ENCODE results near the gene LTBP2. TPM values are rescaled to one million over a fixed set of nuclear protein-coding genes. Genes with fewer than 3 reads are reported as not detected.
A peak's percentile ranks its signal among the peaks of the same experiment; 100 is the strongest.

The LTBP2 gene
- total and polyA plus RNA-seq, 5 experiments from 2014 or later: 0.06 to 0.65 (median 0.55) TPM

DNA sequence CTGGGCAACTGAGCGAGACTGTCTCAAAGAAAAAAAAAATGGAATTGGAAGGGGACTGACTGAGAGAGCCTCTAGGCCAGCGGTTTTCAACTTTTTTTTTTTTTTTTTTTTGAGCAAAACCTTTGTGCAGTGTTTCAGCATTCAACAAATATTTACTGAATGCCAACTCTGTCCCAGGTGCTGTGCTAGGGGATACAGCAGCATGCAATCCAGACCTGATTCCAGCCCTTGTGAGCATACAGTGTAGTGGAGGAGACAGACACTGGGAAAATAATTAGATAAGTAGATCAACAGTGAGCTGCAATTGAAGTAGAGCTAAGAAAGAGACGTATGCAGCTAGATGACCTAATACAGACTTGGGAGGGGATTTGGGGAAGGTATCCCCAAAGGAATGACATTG, 23.8 kb upstream of the LTBP2 start:
- Mint-ChIP-seq H3K4me1 (peaks cover 0 to 3% (median 0%) of the 10 kb centered on the region in 4 donors), H3K9me3 (no peaks in the 10 kb centered on the region), H3K36me3 (no peaks in the 10 kb centered on the region), H3K27me3 (peaks cover 0 to 7% (median 2%) of the 10 kb centered on the region in 5 donors), H3K4me3 (no peak overlapping the region), H3K27ac (peak overlapping the region in 1 of 10 donors; percentile 19)
- ATAC-seq (no peak), DNase-seq (no peak)
- POLR2A ChIA-PET: interaction anchor here (0.7 kb wide), 1 partner anchor 61 kb away, joined by 3 read pairs; no protein-coding TSS in a partner anchor

DNA sequence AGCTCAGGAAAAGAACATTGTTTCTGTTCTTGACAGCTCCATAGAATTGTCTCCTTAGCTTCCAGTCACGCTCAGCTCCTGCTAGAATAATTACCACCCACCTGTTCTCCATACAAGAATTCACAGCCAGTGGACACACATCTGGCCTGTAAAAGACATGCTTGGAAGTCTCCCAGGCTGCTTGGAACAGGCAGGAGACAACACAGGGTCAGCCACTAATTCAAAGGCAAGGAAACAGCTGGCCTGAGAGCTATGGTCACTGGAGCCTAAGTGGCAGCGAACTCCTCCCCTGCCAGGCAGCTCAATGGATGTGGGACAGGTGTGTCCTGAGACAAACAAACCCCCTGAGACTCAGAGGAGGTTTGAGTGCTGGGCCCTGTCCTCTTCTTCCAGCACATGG, 22.9 kb upstream of the LTBP2 start:
- Mint-ChIP-seq H3K36me3 (no peaks in the 10 kb centered on the region), H3K4me1 (peaks cover 0 to 3% (median 0%) of the 10 kb centered on the region in 4 donors), H3K27ac (no peak overlapping the region), H3K9me3 (no peaks in the 10 kb centered on the region), H3K4me3 (no peak overlapping the region), H3K27me3 (peaks cover 0 to 7% (median 2%) of the 10 kb centered on the region in 5 donors)
- no peak for DNase-seq
- POLR2A ChIA-PET: interaction anchor here (1.4 kb wide), 1 partner anchor 17 kb away, joined by 3 read pairs; no protein-coding TSS in a partner anchor
- no peak for ATAC-seq

DNA sequence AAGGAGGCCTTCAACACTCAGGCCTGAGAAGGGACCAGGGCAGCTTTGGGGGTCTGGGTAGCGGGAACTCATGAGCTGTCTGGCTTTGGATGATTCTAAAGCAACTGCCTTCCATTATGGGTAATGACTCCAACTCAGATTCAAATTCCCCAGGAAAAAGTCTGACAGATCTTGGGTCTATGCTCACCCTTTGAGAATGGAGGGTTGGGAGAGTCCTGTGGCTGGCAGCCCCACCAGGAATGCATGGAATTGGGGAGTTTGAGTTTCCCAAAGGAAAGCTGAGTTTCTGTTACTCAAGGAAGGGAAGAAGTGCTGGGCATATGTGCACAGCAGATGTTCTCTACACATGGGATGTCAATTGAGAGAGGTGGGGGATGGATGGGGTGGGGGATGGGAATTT, 22.4 kb upstream of the LTBP2 start:
- ATAC-seq (no peak), DNase-seq (no peak)
- Mint-ChIP-seq H3K9me3 (no peaks in the 10 kb centered on the region), H3K4me3 (no peak overlapping the region), H3K27ac (peak overlapping the region in 1 of 10 donors; percentile 2), H3K36me3 (no peaks in the 10 kb centered on the region), H3K27me3 (peaks cover 0 to 7% (median 2%) of the 10 kb centered on the region in 5 donors), H3K4me1 (peaks cover 0 to 3% (median 0%) of the 10 kb centered on the region in 4 donors)
- POLR2A ChIA-PET: interaction anchor here (1.4 kb wide), 1 partner anchor 17 kb away, joined by 3 read pairs; no protein-coding TSS in a partner anchor

DNA sequence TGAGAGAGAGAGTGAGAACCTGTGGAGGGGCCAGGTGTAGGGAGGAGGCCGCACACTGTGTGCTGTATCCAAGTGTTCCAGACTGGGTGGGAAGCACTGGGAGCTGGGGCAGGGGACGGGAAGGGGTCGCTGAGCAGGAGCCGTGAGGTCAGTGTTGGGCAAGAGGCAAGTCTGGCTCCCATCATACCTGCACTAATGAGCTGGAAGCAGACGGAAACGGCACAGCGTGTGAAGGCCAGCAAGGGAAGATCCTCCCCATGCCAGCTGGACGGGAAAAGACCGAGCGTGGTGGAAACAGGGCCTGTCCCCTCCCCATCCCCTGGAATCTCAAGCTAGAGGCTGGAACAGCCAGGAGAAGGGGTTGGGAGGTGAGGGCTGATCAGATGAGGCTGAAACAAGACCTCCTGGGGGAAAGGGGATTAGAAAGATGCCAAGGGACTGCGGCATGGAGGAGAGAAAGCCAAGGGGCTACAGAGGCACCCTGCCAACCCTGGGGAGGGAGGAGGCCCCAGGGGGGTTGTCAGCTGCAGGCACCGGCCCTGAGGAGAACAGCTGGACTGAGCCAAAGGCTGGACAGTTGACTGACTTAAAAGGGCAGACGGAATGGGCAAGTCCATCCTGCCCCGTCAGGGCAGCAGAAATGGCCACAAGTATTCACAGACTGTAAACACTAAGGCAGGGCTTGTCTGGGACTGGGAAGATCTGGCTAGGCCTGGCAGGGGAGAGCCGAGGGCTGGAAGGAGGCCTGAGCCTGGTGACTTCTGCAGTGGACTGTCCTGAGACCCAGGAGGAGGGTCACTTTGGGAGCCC, 19.0 kb upstream of the LTBP2 start:
- DNase-seq (no peak), ATAC-seq (no peak)
- Mint-ChIP-seq H3K4me3 (no peak overlapping the region), H3K4me1 (peaks cover 0 to 6% (median 0%) of the 10 kb centered on the region in 4 donors), H3K9me3 (no peaks in the 10 kb centered on the region), H3K36me3 (no peaks in the 10 kb centered on the region), H3K27me3 (peaks cover 0 to 2% (median 0%) of the 10 kb centered on the region in 5 donors), H3K27ac (peak overlapping the region in 1 of 10 donors; percentile 53)
- POLR2A ChIA-PET: no interaction called here

DNA sequence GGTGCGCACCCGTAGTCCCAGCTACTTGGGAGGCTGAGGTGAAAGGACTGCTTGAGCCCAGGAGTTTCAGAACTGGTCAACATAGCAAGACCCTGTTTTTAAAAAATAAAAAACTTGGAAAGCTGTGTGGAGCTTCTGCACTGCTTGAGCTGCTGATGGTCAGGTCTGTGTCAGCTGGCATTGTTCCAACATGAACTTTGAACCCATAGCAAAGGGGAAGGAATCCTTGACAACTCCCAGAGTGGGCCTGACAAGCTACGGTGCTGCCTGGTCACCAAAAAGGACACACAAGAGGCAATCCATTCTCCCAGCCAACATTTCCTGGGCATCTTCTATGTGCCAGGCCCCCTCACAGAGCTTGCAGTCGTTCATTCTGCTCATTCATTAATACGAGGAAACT, 16.4 kb upstream of the LTBP2 start:
- no peaks in the 10 kb centered on the region for H3K9me3 Mint-ChIP-seq
- H3K4me3 Mint-ChIP-seq: no peak overlapping the region
- H3K4me1 Mint-ChIP-seq: peaks cover 0 to 6% (median 2%) of the 10 kb centered on the region in 4 donors
- H3K27me3 Mint-ChIP-seq: no peaks in the 10 kb centered on the region
- ATAC-seq (no peak), DNase-seq (no peak)
- H3K36me3 Mint-ChIP-seq: no peaks in the 10 kb centered on the region
- POLR2A ChIA-PET: interaction anchor here (1.2 to 1.3 kb wide), 2 partner anchors 9 to 15 kb away, joined by 4 to 6 read pairs; no protein-coding TSS in a partner anchor
- peak overlapping the region in 2 of 10 donors; percentile 19 to 57 for H3K27ac Mint-ChIP-seq

DNA sequence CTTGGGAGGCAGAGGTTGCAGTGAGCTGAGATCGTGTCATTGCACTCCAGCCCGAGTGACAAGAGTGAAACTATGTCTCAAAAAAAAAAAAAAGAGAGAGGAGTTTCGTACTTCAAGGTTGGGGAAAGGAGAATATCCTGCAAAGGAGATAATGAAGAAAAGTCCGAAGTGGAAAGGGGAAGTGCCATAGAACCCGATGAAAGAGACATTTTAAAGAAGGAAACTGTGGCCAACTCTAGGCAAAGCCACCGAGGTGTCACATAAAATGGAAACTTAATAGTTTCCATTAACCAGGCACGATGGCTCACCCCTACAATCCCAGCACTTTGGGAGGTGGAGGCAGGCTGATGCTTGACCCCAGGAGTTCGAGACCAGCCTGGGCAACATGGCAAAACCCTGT, 15.0 kb upstream of the LTBP2 start:
- no peak for ATAC-seq
- Mint-ChIP-seq H3K27ac (no peak overlapping the region), H3K27me3 (no peaks in the 10 kb centered on the region), H3K4me1 (peaks cover 0 to 6% (median 2%) of the 10 kb centered on the region in 4 donors), H3K9me3 (no peaks in the 10 kb centered on the region), H3K36me3 (no peaks in the 10 kb centered on the region), H3K4me3 (no peak overlapping the region)
- POLR2A ChIA-PET: interaction anchor here (0.6 kb wide), 1 partner anchor 95 kb away, joined by 3 read pairs; no protein-coding TSS in a partner anchor
- DNase-seq: no peak

DNA sequence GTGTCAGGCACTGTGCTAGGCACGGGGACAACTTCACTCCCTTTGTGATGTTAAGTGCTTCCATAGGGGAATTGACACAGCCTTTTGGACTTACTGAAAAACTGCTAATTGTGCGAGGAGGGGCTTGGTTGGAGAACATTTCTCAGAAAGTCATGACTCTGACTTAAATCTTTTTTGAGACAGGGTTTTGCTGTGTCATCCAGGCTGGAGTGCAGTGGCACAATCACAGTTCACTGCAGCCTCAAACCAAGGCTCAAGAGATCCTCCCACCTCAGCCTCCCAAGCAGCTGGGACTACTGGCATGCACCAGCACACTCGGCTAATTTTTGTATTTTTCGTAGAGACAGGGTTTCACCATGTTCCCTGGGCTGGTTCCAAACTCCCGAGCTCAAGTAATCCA, 10.2 kb upstream of the LTBP2 start:
- H3K27me3 Mint-ChIP-seq: no peaks in the 10 kb centered on the region
- H3K9me3 Mint-ChIP-seq: no peaks in the 10 kb centered on the region
- POLR2A ChIA-PET: interaction anchor here (1.8 kb wide), 1 partner anchor 9 kb away, joined by 4 read pairs; no protein-coding TSS in a partner anchor
- H3K4me1 Mint-ChIP-seq: peaks cover 33 to 47% (median 38%) of the 10 kb centered on the region in 4 donors
- no peak overlapping the region for H3K4me3 Mint-ChIP-seq
- ATAC-seq (no peak), DNase-seq (no peak)
- H3K36me3 Mint-ChIP-seq: no peaks in the 10 kb centered on the region
- no peak overlapping the region for H3K27ac Mint-ChIP-seq

DNA sequence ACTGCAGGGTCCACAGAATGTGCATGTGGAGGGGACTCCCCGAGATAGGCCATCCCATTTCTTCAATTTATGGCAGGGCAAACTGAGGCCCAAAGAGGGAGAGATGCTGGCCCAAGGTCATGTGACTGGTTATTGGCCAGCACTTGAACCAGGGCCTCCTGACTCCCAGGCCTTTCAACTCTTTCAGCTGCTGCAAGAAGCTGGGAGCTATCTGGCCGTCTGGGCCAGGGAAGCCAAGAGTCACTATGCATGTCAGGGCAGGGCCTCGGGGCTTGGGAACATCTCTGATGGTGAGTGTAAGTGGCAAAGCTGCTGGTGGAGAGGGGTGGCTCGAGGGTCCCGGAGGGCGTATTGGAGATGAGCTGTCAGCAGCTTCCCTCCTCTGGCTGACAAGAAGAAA, 9.5 kb upstream of the LTBP2 start:
- Mint-ChIP-seq H3K27me3 (no peaks in the 10 kb centered on the region), H3K4me1 (peaks cover 33 to 47% (median 39%) of the 10 kb centered on the region in 4 donors), H3K4me3 (no peak overlapping the region), H3K9me3 (no peaks in the 10 kb centered on the region), H3K27ac (peak overlapping the region in 4 of 10 donors; percentile 1 to 98 (median 50)), H3K36me3 (no peaks in the 10 kb centered on the region)
- ATAC-seq: no peak
- no peak for DNase-seq
- POLR2A ChIA-PET: no interaction called here

DNA sequence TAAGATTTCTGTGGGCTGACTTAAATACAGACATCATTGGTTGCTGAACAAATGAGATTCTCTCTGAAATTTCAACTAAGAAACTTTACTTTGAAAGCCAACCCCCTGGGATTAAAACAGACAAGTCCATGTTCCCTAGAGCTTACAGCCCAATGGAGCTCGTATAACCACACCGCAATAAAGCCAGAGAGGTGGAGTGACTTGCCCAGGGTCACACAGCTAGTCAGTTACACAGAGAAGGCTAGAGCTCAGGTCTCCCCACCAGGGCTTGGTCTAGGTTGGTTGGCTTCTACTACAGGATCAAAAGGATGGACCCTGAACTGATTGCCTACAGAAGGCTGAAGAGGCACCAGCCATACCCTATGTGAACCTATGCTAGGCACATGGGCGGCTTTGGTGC, 8.9 kb upstream of the LTBP2 start:
- no peaks in the 10 kb centered on the region for H3K9me3 Mint-ChIP-seq
- H3K27me3 Mint-ChIP-seq: no peaks in the 10 kb centered on the region
- no peaks in the 10 kb centered on the region for H3K36me3 Mint-ChIP-seq
- ATAC-seq: no peak
- DNase-seq: no peak
- POLR2A ChIA-PET: no interaction called here
- peak overlapping the region in 5 of 10 donors; percentile 74 to 98 (median 78) for H3K27ac Mint-ChIP-seq
- peak overlapping the region in 1 of 10 donors; percentile 67 for H3K4me3 Mint-ChIP-seq
- H3K4me1 Mint-ChIP-seq: peaks cover 35 to 54% (median 44%) of the 10 kb centered on the region in 4 donors

DNA sequence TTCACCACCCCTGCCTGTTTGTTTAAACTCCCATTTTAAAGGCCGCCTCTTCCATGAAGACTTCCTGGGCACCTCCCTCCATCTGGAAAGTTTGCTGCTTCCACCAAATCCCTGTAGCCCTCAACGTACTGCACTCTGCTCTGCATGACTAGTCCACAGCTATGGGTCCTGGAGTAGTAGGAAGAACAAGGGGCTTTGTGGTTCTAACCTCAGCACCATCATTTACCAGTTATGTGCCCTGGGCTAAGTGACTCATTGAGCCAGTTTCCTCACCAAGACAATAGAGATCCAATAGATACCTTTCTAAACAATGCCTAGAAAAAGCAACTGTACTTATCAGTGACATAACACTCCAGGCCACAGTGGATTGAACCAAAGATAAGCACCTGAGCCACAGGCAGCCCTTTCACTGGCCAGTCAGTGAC, 8.5 kb upstream of the LTBP2 start:
- Mint-ChIP-seq H3K9me3 (no peaks in the 10 kb centered on the region), H3K27me3 (no peaks in the 10 kb centered on the region), H3K36me3 (no peaks in the 10 kb centered on the region), H3K4me1 (peaks cover 35 to 58% (median 48%) of the 10 kb centered on the region in 4 donors), H3K27ac (peak overlapping the region in 8 of 10 donors; percentile 74 to 98 (median 80)), H3K4me3 (peak overlapping the region in 7 of 10 donors; percentile 4 to 82 (median 61))
- POLR2A ChIA-PET: no interaction called here
- peak in 1 of 10 donors; percentile 8 for DNase-seq
- ATAC-seq: no peak

DNA sequence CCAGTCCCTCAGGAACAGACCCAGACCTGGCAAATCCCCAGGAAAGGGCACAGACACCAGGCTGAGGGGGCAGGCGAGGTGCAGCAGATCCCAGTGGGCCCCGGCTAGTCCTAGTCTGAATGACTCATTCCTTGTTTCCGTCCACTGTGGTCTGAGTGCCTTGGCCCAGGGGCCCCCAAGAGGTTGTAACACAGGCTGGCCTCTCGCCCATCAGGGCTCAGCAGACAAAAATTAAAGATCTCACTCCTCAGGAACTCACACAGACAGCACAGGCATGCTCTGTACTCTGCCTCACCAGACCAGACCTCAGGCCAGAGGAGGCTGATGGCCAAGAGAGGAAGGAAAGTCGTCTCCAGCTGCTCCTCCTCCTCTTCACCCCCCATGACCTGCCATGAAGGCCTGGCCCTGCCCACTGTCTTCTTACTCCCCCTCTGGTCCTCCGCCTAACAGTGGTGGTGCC, 7.7 kb upstream of the LTBP2 start:
- ATAC-seq (no peak), DNase-seq (no peak)
- peak overlapping the region in 6 of 10 donors; percentile 34 to 82 (median 64) for H3K4me3 Mint-ChIP-seq
- POLR2A ChIA-PET: interaction anchor here (0.6 to 1.5 kb wide), 3 partner anchors 9 to 47 kb away, joined by 3 to 6 read pairs (median 3); no protein-coding TSS in a partner anchor
- H3K27ac Mint-ChIP-seq: peak overlapping the region; percentile 71 to 98 (median 80)
- H3K27me3 Mint-ChIP-seq: no peaks in the 10 kb centered on the region
- peaks cover 35 to 66% (median 55%) of the 10 kb centered on the region in 4 donors for H3K4me1 Mint-ChIP-seq
- H3K9me3 Mint-ChIP-seq: no peaks in the 10 kb centered on the region
- H3K36me3 Mint-ChIP-seq: no peaks in the 10 kb centered on the region

DNA sequence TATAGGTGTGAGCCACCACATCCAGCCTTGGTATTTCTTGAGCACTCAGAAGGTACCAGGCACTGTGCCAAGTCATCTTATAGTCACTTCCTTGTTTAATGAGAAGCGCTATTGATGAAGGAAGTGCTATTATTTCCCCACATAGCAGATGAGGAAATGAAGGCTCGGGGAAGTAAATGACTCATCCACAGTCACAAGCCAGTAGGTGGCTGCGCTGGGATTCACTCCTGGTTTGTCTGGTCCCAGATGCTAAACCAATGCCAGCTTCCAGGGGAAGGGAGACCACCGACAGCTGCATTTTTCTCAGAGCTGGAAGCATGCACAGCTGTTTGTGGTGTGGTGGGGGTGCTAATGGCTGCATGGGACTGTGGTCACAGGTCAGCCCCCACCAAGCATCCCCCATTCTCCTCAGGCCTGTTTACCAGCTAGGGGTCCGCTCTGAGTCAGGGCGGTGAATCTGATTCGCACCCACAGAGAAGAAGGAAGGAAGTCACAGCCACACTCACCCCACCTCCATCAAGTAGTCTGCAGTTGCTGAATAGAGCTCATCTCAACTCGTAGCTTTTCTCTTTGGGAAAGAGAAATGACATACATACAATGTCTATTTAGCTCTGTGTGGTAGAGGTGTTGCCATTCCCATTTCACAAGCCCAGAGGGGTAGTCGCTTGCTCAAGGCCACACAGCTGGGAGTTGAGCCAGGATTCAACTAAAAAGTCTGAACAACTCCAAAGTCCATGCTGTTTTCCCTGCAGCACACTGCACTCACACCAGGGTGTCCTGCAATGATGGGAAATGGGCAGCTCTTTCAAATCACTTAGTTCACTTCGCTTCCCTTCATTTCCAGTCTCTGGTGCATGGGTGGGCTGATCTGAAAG, 6.3 kb upstream of the LTBP2 start:
- Mint-ChIP-seq H3K27me3 (peaks cover 0 to 5% (median 0%) of the 10 kb centered on the region in 5 donors), H3K36me3 (no peaks in the 10 kb centered on the region), H3K4me3 (peak overlapping the region; percentile 68 to 87 (median 80)), H3K27ac (peak overlapping the region; percentile 74 to 98 (median 94)), H3K9me3 (no peaks in the 10 kb centered on the region), H3K4me1 (peaks cover 37 to 76% (median 64%) of the 10 kb centered on the region in 4 donors)
- POLR2A ChIA-PET: interaction anchor here (0.9 to 2.0 kb wide), 12 partner anchors 9 to 174 kb away, joined by 3 to 10 read pairs (median 4); partner anchors contain the start of genes AREL1, FCF1, ISCA2 and NPC2
- DNase-seq: peak in 9 of 10 donors; percentile 26 to 80 (median 64)
- peak; percentile 89 to 92 for ATAC-seq
